ENCODE results near the gene NINJ2. TPM values are rescaled to one million over a fixed set of nuclear protein-coding genes. Genes with fewer than 3 reads are reported as not detected.
"Not testable (repeated sequence)": the region's sequence is repeated elsewhere in the genome, so short reads cannot be mapped to it uniquely, and the experiment has no call there.

NINJ2 gene, protein sequence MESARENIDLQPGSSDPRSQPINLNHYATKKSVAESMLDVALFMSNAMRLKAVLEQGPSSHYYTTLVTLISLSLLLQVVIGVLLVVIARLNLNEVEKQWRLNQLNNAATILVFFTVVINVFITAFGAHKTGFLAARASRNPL
- not detected in 2 replicates for total RNA-seq (2014; rRNA removed)
- polyA plus RNA-seq (2012), result 0.23 TPM

DNA sequence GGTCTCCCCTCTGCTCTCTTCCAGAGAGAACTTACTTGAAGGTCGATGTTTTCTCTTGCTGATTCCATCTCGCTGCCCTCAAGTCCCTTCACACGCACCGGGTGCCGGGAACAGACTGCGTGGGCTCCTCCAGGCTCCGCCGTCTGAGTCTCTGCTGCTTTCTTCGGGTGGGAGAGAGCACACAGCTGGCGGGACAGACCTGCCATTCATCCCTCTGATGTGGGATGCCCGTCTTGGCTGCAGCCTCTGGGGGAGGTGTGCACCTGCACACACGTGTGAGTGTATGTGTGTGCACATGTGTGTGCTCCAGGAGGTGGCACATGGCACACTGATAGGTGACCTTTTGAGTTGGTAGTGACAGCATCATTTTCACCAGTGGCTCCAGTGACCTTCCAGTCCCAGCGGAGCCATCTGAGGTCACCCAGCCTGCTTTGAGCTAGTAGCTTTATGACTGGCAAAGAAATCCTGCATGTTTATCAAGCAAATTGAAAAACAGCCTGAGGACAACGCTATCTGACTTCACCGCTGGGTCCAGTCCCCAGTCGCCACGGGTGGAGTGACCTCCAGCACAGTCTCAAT, at the start of gene NINJ2:
TSS of gene NINJ2 (minus strand) at position 153 of the 579 bp plus-strand sequence. CDS start at position 68, 85 bp downstream.
- DNase-seq (ENCODE audit: low read depth), result no peak

DNA sequence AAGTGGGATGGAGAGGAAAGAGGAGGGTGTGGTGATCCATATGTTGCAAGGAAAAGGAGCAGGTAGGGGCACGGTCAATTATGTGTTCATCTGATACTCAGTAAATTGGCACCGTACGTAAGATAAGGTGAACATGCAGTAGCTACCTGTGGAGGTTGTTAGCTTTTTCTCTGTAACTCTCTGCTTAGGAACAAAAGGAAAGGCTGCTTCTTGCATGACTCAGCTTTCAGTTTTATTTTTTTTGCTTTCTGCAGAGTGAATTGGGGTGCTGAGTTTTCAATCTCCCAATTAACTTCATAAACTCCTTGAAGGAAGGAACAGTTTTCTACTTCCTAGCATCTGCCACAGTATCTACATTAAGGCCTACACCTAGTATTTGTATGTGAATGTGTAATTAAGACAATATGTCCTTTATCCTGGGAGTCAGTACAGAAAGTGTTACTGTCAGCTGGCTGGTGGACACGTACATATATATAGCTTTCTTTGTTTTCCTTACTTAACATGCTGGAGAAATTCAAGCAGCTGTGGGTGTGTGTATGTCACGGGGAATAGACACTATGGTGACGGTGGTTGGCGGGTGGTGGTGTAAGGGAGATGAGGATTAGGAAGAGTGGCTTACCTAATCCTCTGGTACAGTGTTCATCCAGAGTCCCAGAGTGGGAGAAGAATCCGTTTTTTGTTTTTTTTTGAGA, 49.1 kb upstream of the NINJ2 start:
- peak; percentile 83 for DNase-seq (ENCODE audit: low read depth)

DNA sequence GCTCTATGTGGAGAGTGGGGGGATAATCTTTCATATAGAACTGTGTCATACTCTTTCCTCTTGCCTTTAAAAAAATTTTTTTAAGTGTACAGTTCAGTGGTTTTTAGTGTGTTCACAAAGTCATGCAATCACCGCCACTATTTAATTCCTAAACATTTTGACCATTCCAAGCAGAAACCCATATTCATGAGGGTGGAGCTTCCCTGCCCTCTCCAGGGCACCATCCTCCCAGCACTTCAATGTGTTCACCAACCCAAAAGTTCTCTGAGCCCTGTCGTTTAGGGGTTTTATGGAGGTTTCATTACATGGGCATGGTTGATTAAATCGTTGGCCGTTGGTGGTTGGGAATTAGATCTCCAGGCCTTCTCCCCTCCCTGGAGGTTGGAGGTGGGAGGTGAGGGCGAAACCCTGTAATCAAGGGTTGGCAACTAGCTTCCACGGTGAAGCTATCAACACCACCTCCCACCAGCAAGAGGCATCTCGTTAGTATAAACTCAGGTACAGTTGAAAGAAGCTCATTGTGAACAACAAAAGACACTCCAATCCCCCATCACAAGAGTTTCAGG, 46.3 kb upstream of the NINJ2 start:
- DNase-seq (ENCODE audit: low read depth), result no peak

DNA sequence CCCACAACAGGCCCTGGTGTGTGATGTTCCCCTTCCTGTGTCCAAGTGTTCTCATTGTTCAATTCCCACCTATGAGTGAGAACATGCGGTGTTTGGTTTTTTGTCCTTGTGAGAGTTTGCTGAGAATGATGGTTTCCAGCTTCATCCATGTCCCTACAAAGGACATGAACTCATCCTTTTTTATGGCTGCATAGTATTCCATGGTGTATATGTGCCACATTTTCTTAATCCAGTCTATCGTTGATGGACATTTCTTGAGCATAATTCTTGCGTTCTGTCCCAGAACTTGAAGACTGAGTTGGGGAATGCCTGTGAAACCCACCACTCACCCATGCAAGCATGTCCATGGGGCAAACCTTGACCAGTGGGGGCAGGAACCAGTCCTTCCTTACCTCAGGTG, 44.8 kb upstream of the NINJ2 start:
- DNase-seq (ENCODE audit: low read depth), result not testable (repeated sequence)

DNA sequence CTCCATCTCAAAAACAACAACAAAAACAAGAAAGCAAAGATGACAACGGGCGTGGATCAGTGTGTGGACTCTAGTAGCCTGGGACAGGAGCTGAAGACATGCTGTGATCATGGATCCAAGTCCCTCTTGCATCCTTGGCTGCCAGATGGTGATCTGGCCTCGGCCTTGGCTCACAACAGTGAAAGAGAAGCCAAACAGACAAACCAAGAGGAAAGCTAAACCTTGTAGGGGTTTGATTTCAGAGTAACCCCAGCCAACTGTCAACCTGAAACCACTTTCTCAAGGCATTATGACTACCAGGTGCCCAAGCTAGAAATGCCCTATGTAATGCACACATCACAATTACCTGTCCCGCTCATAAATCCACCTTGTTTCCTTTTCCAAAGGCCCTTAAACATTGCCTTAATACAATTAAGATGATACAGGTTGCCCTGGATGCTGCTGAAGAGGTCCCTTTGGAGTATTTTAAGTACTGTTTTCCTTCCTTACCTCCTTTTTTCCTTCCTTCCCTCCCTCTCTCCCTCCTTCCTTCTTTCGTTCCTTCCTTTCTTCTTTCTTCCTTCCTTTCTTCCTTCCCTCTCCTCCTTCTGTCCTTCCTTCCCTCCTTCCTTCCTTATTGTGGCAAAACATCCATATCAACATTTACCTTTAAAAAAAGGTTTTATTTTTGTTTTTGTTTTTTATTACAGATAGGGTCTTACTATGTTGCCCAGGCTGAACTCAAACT, 41.4 kb upstream of the NINJ2 start:
- DNase-seq (ENCODE audit: low read depth), result no peak

DNA sequence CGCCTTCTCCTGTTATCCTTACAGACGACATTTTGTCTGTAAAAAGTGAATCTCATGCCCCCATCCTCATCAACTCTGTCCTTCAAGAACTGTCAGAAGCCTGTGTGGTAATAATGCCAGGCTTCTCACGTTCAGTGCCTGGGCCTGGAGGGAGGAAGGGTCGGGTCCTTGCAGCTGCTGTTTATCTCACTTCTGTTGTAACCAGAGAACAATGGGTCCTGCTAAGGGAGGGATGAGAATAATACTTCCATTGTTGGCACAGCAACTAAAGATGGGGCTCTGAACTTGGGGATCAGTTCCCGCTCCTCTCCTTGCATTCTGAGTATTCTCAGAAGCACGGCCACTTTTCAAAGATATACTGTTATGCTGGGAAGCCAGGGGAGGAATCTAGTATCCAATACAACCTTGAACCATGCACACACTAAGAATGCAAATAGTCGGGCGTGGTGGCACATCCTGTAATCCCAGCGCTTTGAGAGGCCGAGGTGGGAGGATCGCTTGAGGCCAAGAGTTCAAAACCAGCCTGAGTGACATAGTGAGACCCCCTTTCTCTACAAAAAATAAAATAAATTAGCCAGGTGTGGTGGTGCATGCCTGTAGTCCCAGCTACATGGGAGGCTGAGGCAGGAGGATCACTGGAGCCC, 38.8 kb upstream of the NINJ2 start:
- peak; percentile 40 for DNase-seq (ENCODE audit: low read depth)

DNA sequence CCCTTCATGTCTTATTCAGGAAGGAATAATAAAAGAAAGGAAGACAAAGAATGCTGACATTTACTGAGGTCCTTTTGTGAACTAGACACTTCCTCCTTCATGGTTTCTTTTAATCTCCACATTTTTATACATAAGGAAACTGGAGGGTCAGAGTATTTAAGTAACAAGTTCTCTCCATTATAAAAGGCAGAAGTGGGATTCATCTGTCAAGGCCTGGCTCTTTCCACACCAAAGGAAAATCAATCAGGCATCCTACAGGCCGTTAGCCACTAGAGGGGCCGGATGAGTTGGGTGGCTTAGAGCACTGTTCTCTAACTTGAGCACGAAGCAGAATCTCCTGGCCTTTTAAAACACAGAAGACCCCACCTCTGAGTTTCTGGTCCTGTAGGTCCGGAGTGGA, 36.8 kb upstream of the NINJ2 start:
- DNase-seq (ENCODE audit: low read depth), result no peak

DNA sequence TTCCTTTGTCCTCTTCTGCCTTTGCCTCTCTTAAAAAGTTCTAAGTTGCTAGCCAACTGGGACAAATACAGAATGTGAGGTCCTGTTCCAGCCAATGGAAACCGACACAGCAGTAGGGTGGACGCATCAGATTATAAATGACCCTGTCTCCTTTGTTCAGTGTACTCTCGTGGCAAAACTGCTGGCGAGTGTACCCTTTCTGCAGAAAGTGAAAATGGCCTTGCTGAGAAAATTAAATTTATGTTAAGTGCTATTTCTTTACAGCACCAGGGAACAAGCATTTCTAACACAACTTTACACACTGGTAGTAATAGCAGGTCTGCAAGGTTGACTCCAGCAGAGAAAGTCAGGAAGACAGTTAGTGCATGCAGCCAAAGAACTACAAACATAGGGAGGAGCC, 35.0 kb upstream of the NINJ2 start:
- not testable (repeated sequence) for DNase-seq (ENCODE audit: low read depth)

DNA sequence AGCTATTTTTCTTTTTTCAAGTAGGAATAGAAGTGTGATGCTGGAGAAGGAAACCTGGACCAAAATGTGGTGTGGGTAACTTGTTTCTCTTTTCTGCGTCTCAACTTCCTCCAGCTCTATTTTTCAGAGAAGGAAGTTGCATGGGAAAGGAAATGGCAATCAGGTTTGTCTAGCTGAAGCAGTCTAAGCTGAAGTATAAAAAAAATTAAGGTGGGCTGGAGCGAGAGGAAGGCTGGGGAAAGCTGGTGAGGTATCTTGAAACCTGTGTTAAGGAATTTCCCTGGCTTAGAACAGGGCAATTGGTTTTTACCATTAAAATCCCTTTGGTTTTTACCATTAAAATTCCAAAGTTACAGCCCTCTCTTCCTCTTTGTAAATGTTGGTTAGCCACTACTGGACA, 34.2 kb upstream of the NINJ2 start:
- no peak for DNase-seq (ENCODE audit: low read depth)

DNA sequence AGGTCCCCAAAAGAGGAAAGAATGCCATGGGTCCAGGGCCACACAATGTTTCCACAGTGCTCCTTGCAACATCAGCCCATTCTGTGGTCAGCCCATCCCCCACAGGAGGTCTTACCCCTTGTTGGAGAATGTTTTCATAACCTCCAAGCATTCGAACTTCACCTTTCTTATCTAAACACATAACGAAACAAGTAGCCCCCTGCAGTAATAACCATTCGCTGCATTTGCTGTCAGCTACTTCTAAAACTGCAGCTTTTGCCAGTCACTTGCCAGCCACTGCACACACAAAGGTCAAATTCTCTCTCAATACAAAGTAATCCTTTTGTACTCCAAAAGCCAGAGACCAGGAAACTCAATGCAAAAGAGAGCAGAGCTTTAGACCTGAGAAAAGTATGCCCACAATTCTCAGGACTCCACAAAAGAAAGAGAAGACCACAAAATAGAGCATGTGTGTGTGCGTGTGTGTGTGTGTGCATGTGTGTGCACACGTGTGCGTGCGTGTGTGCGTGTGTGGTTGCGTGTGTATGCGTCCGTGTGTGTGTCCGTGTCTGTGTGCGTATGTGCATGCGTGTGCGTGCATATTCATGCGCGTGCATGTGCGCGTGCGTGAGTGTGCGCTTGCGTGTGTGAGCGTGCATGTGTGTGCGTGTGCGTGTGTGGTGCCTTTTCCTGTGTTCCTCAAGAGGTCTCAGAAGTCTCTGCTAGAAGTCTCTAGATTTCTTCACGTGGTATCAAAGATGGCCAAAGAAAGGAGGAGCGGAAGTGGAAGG, 31.7 kb upstream of the NINJ2 start:
- no peak for DNase-seq (ENCODE audit: low read depth)

DNA sequence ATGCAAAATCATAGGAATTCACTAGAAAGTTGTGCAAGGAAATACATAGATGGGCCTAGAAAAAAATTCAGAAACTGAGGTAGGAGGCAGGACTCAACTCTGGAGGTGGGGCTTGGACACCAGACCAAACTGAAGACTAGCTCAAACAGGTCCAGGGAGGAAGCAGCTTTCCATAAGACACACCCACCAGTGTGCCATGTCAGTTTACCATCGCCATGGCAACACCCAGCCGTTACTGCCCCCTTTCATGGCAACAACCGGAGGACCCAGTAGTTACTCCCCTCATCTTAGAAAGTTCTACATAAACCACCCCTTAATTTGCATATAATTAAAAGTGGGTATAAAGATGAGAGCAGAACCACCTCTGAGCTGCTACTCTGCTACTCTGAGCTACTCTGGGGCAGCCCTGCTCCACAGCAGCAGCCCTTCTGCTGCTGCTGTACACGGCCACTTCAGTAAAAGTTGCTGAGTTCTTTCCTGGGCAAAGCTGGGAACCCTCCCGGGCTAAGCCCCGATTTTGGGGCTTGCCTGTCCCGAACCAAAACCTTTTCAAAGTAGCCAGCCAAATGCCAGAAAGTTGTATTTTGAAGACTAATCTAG, 30.8 kb upstream of the NINJ2 start:
- no peak for DNase-seq (ENCODE audit: low read depth)

DNA sequence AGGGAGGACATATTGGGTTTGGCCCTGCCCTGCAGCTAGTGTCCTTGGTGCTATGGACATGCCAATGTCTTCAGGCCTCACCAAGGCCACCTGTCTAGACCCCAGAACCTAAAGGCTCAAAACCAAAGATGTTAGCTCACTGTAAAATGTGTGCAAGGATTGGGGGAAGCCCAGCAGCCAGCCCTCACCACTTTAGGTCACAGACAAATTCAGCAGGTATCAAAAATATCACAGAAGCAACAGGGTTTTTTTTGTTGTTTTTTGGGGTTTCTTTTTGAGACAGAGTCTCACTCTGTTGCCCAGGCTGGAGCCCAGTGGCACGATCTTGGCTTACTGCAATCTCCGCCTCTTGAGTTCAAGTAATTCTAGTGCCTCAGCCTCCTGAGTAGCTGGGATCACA, 29.0 kb upstream of the NINJ2 start:
- DNase-seq (ENCODE audit: low read depth), result no peak

DNA sequence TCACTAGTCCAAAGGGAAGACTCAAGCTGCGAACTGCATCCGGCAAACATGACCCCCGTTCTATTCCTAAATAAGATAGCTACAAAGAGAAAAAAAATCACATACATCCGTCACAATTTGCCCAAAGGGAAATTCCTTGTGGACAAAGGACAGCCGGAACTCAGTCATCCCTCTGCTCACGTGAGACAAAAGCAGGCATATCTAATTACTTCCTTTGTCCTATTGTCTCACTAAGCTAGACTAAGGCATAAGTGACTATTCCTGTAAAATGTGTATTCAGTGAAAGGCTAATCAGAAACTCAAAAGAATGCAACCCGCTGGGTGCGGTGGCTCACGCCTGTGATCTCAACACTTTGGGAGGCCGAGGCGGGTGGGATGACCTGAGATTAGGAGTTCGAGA, 27.2 kb upstream of the NINJ2 start:
- DNase-seq (ENCODE audit: low read depth), result no peak

DNA sequence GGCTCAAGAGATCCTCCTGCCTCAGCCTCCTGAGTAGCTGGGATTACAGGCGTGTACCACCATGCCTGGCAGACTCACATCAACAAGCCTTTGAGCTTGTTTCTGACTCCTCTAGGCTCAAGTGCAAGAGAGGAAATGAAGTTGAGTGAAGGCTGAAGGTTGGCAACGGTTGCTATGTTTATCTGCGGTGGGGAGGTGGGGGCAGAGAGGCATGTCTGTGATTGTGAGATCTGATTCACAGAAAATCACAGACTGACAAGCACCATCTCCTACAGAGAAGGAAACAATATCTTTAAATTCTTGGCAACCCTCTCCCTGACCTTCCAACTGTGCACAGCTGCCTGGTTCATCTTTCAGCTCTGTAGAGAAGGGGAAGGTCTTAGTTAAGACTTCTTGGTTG, 22.1 kb upstream of the NINJ2 start:
- peak; percentile 63 for DNase-seq (ENCODE audit: low read depth)

DNA sequence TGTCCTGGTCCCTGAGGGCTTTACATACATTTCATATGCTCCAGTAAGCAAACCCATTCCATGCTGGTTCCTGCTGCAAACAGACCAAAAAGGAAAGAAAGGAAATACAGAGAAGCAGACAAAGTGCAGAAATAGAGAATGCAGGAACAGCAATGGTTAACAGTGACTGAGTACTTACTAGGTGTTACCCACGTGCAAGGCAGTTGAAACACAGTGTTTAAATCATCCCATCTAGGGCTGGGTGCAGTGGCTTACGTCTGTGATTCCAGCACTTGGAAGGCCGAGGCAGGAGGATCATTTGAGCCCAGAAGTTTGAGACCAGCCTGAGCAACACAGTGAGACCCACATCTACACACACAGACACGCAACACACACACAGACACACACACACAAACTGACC, 21.2 kb upstream of the NINJ2 start:
- no peak for DNase-seq (ENCODE audit: low read depth)

DNA sequence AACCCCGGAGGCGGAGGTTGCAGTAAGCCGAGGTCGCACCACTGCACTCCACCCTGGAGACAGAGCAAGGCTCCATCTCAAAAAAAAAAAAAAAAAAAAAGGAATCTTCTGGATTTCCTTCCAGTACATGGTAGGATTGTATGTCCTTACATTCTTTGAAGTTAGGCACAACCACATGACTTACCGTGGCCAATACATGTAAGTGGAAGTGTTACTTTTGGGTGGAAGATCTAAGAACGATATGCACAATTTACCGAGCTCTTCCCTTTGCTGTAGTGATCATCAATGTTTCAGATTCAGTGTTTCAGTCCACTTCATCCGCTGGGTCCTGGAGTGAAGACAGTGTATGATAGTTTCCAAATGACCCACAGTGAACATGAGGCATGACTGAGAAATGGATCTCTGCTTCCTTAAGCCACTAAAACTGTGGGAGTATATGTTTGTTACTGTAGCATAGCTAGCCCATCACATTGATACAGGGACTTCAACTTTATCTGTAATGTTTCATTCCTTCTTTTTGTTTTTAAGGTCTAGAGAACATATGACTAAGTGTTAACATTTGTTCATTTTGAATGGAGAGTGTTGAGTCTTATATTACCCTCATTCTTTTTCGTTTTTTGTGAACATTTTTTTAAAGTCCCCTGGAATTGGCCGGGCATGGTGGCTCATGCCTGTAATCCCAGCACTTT, 18.5 kb upstream of the NINJ2 start:
- DNase-seq (ENCODE audit: low read depth), result no peak

DNA sequence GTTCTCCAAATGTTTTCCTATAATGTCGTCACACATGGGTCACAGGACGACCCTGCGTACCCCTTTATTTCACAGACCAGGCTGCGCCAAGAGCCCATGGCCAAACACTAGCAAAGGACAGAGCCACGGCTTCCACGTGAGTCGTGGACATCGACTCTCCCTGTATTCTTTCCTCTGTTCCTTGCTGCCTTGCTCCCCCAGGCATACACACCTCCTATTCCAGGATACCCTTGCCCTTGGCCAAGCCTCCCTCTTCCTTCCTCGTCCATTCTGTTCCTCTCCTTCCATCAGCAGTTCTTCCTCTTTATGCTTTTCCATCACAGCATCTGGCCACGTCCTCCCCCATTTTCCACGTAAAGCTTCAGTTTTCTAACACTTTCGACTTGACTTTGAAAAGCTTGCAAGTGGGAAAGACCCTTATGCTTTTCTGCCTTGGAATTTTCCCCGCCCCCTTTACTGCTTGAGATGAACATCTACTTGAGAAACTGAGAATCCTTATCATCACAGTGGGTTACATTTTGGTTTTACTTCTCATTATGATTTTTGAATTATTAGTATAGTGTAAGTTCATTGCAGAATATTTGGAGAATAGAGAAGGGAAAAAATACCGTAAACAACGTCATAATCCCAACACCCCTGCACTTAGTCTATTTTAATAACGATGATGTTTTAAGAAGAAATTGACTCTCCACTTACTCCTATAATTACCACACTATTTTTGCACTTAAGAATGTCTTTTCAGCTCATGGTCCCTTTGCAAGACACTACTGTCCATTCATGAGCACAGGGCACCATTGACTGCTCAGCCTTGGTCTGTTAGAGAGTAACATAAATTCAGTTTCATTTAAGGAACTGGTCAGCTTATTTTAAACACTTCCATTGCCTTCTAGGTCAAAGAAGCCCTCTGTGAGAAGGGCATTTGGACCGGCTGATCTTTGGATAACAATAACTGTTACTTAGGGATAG, 15.8 kb upstream of the NINJ2 start:
- DNase-seq (ENCODE audit: low read depth), result no peak

DNA sequence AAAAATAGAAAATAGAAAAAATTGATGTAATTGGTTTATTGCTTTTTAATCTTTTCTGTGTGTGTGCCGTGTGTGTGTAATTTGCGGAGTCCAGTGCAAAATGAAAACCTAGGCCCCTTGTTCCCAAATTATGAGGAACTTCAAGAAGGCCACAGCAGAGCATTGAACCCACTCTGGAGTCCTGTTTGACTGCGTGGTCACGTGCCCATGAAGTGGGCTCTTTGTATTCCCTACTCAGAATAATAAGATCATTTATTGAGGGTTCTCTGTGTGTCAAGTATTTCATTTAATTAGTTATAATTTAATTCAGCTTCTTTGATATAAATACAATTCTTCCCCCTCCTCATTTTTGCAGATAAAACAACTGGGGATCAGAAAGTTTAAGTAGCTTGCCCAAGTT, 12.3 kb upstream of the NINJ2 start:
- no peak for DNase-seq (ENCODE audit: low read depth)
